T-helper 2 cell treated with Interferon-gamma antibody and Interleukin-4, amounts not matched to agents 5 μg/mL and 100 μg/mL, for 36 hours (primary cell): Measurements from ENCODE around the gene CRYM.

Experiments used
- DNase-seq: peaks from one replicate; pipeline ENCODE4 v3.0.0; 2021; ENCODE audit warnings: low spot score
- H3K27ac Mint-ChIP-seq: one replicate; pipeline ENCODE4 v1.8.0; 2021; ENCODE audit warnings: mild to moderate bottlenecking, mixed read lengths
- H3K27me3 Mint-ChIP-seq: one replicate; pipeline ENCODE4 v1.8.0; 2021; ENCODE audit warnings: low read depth, mixed read lengths
- H3K36me3 Mint-ChIP-seq: one replicate; pipeline ENCODE4 v1.8.0; 2021; ENCODE audit warnings: low read depth, mixed read lengths
- H3K4me1 Mint-ChIP-seq: one replicate; pipeline ENCODE4 v1.8.0; 2021; ENCODE audit warnings: low read depth, mixed read lengths
- H3K4me3 Mint-ChIP-seq: one replicate; pipeline ENCODE4 v1.8.0; 2022; ENCODE audit warnings: mild to moderate bottlenecking, moderate library complexity, mixed read lengths
- H3K9me3 Mint-ChIP-seq: one replicate; pipeline ENCODE4 v1.8.0; 2021; ENCODE audit warnings: mixed read lengths

CRYM gene

GRCh38 chr16:21244518-21245215 is 33.4 kb downstream of the CRYM start:
- H3K27me3 Mint-ChIP-seq, result peaks cover 11% of the 10 kb centered on the region
- no peak overlapping the region for H3K4me3 Mint-ChIP-seq

GRCh38 chr16:21242756-21243155 is 35.3 kb downstream of the CRYM start:
- no peak for DNase-seq
- Mint-ChIP-seq H3K27me3 (peaks cover 9% of the 10 kb centered on the region), H3K4me1 (no peaks in the 10 kb centered on the region), H3K36me3 (no peaks in the 10 kb centered on the region), H3K9me3 (no peaks in the 10 kb centered on the region), H3K27ac (no peak overlapping the region), H3K4me3 (no peak overlapping the region)

More at GRCh38 chr16:21244518-21245215, 33.4 kb downstream of the CRYM start:
- no peak overlapping the region for H3K27ac Mint-ChIP-seq
- no peaks in the 10 kb centered on the region for H3K4me1 Mint-ChIP-seq
- no peaks in the 10 kb centered on the region for H3K36me3 Mint-ChIP-seq
- no peak for DNase-seq
- H3K9me3 Mint-ChIP-seq, result no peaks in the 10 kb centered on the region

- H3K27ac Mint-ChIP-seq, result no peak overlapping the region
- H3K9me3 Mint-ChIP-seq, result no peaks in the 10 kb centered on the region
These were observed 38.4 kb downstream of the CRYM start for GRCh38 chr16:21239646-21240045.

GRCh38 chr16:21236831-21237230 is 41.3 kb downstream of the CRYM start:
- Mint-ChIP-seq H3K4me3 (no peak overlapping the region), H3K27ac (no peak overlapping the region), H3K4me1 (no peaks in the 10 kb centered on the region), H3K9me3 (no peaks in the 10 kb centered on the region), H3K36me3 (no peaks in the 10 kb centered on the region), H3K27me3 (peaks cover 7% of the 10 kb centered on the region)
- no peak for DNase-seq

More at GRCh38 chr16:21239646-21240045, 38.4 kb downstream of the CRYM start:
- Mint-ChIP-seq H3K36me3 (no peaks in the 10 kb centered on the region), H3K27me3 (peaks cover 4% of the 10 kb centered on the region), H3K4me3 (no peak overlapping the region), H3K4me1 (no peaks in the 10 kb centered on the region)
- no peak for DNase-seq

GRCh38 chr16:21235199-21235585 is 42.9 kb downstream of the CRYM start:
- DNase-seq, result no peak
- Mint-ChIP-seq H3K27me3 (peaks cover 16% of the 10 kb centered on the region), H3K36me3 (no peaks in the 10 kb centered on the region), H3K4me3 (no peak overlapping the region), H3K4me1 (no peaks in the 10 kb centered on the region), H3K9me3 (no peaks in the 10 kb centered on the region), H3K27ac (no peak overlapping the region)

GRCh38 chr16:21233521-21234150 is 44.5 kb downstream of the CRYM start, which contains the start of gene ANKS4B:
Gene ANKS4B (plus strand): TSS chr16:21233699. CDS start chr16:21233738, 39 bp downstream.
- DNase-seq, result no peak
- Mint-ChIP-seq H3K27me3 (peaks cover 30% of the 10 kb centered on the region), H3K4me1 (no peaks in the 10 kb centered on the region), H3K27ac (no peak within 1 kb of the TSS), H3K9me3 (no peaks in the 10 kb centered on the region), H3K36me3 (no peaks in the 10 kb centered on the region), H3K4me3 (no peak within 1 kb of the TSS)

- Mint-ChIP-seq H3K4me1 (no peaks in the 10 kb centered on the region), H3K4me3 (no peak overlapping the region), H3K36me3 (no peaks in the 10 kb centered on the region), H3K27ac (no peak overlapping the region), H3K27me3 (peaks cover 35% of the 10 kb centered on the region), H3K9me3 (no peaks in the 10 kb centered on the region)
- no peak for DNase-seq
These were observed 45.0 kb downstream of the CRYM start for GRCh38 chr16:21233045-21233520.

- no peak for DNase-seq
- Mint-ChIP-seq H3K27ac (no peak overlapping the region), H3K9me3 (no peaks in the 10 kb centered on the region), H3K36me3 (no peaks in the 10 kb centered on the region), H3K4me1 (peaks cover 3% of the 10 kb centered on the region), H3K4me3 (no peak overlapping the region), H3K27me3 (peaks cover 52% of the 10 kb centered on the region)
These were observed 49.7 kb downstream of the CRYM start for GRCh38 chr16:21228361-21228872.

- no peak overlapping the region for H3K27ac Mint-ChIP-seq
- H3K27me3 Mint-ChIP-seq, result peaks cover 53% of the 10 kb centered on the region
These were observed 50.2 kb downstream of the CRYM start for GRCh38 chr16:21227866-21228265.

GRCh38 chr16:21226749-21227148 is 51.3 kb downstream of the CRYM start:
- no peak overlapping the region for H3K27ac Mint-ChIP-seq
- H3K27me3 Mint-ChIP-seq, result peaks cover 58% of the 10 kb centered on the region
- no peak for DNase-seq
- no peaks in the 10 kb centered on the region for H3K9me3 Mint-ChIP-seq
- H3K4me1 Mint-ChIP-seq, result peaks cover 3% of the 10 kb centered on the region
- no peaks in the 10 kb centered on the region for H3K36me3 Mint-ChIP-seq
- no peak overlapping the region for H3K4me3 Mint-ChIP-seq

More at GRCh38 chr16:21227866-21228265, 50.2 kb downstream of the CRYM start:
- no peaks in the 10 kb centered on the region for H3K36me3 Mint-ChIP-seq
- no peak overlapping the region for H3K4me3 Mint-ChIP-seq
- no peaks in the 10 kb centered on the region for H3K9me3 Mint-ChIP-seq
- H3K4me1 Mint-ChIP-seq, result peaks cover 3% of the 10 kb centered on the region
- DNase-seq, result no peak

- Mint-ChIP-seq H3K36me3 (no peaks in the 10 kb centered on the region), H3K27me3 (peaks cover 60% of the 10 kb centered on the region), H3K4me3 (no peak overlapping the region), H3K4me1 (peaks cover 3% of the 10 kb centered on the region), H3K9me3 (no peaks in the 10 kb centered on the region), H3K27ac (no peak overlapping the region)
- no peak for DNase-seq
These were observed 53.3 kb downstream of the CRYM start for GRCh38 chr16:21224800-21225199.

GRCh38 chr16:21223787-21224186 is 54.3 kb downstream of the CRYM start:
- DNase-seq, result no peak
- Mint-ChIP-seq H3K9me3 (no peaks in the 10 kb centered on the region), H3K27me3 (peaks cover 51% of the 10 kb centered on the region), H3K4me1 (peaks cover 3% of the 10 kb centered on the region), H3K36me3 (no peaks in the 10 kb centered on the region), H3K27ac (no peak overlapping the region), H3K4me3 (no peak overlapping the region)

- Mint-ChIP-seq H3K4me3 (no peak overlapping the region), H3K4me1 (peaks cover 3% of the 10 kb centered on the region), H3K27ac (no peak overlapping the region), H3K36me3 (no peaks in the 10 kb centered on the region), H3K9me3 (no peaks in the 10 kb centered on the region), H3K27me3 (peaks cover 41% of the 10 kb centered on the region)
- DNase-seq, result no peak
These were observed 55.4 kb downstream of the CRYM start for GRCh38 chr16:21222495-21223337.

GRCh38 chr16:21219551-21219950 is 58.5 kb downstream of the CRYM start:
- peaks cover 31% of the 10 kb centered on the region for H3K27me3 Mint-ChIP-seq
- no peak overlapping the region for H3K27ac Mint-ChIP-seq

More at GRCh38 chr16:21219551-21219950, 58.5 kb downstream of the CRYM start:
- no peak for DNase-seq
- Mint-ChIP-seq H3K4me3 (no peak overlapping the region), H3K4me1 (no peaks in the 10 kb centered on the region), H3K9me3 (no peaks in the 10 kb centered on the region), H3K36me3 (no peaks in the 10 kb centered on the region)
